ENCODE measurements around the gene OLFML2A.

The OLFML2A gene

DNA sequence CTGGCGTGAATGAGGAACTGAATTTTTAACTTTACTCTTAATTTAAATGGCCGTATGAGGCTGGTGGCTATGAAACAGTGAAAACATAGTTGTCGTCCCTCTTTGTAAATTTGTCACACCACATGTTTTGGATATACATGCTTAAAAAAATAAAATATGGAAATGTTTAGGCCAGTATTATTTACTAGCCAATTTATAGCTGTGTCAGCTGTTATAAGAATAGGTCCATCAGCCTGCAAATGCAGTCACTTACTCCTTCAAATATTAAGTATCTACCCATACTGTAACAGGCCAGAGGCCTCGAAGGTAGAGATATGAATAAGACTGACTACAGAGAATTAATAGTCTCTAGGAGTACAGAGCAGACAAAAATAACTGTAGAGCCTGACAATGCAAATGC, 35.8 kb upstream of the OLFML2A start:
- TF ChIP-seq, protein P1, sequence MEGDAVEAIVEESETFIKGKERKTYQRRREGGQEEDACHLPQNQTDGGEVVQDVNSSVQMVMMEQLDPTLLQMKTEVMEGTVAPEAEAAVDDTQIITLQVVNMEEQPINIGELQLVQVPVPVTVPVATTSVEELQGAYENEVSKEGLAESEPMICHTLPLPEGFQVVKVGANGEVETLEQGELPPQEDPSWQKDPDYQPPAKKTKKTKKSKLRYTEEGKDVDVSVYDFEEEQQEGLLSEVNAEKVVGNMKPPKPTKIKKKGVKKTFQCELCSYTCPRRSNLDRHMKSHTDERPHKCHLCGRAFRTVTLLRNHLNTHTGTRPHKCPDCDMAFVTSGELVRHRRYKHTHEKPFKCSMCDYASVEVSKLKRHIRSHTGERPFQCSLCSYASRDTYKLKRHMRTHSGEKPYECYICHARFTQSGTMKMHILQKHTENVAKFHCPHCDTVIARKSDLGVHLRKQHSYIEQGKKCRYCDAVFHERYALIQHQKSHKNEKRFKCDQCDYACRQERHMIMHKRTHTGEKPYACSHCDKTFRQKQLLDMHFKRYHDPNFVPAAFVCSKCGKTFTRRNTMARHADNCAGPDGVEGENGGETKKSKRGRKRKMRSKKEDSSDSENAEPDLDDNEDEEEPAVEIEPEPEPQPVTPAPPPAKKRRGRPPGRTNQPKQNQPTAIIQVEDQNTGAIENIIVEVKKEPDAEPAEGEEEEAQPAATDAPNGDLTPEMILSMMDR (IDR thresholded peaks at IDR 0.05; ENCODE audit: low read depth, low read length): no peak
- no peak overlapping the region for H3K4me3 ChIP-seq (replicated peaks in 1 of 2; ENCODE audit: low read depth in 2 of 2, low read length in 2 of 2)

GRCh38 chr9:124741662-124742061, 35.3 kb upstream of the OLFML2A start:
- no peak for DNase-seq (ENCODE audit: low read depth in 2 of 2)
- no peak overlapping the region for H3K4me3 ChIP-seq (replicated peaks in 1 of 2; ENCODE audit: low read depth in 2 of 2, low read length in 2 of 2)
- TF ChIP-seq, protein P1 (IDR thresholded peaks at IDR 0.05; ENCODE audit: low read depth, low read length): no peak

More for the DNA sequence above, 35.8 kb upstream of the OLFML2A start:
- no peak for DNase-seq (ENCODE audit: low read depth in 2 of 2)

GRCh38 chr9:124742940-124743339, 34.0 kb upstream of the OLFML2A start:
- no peak overlapping the region for H3K4me3 ChIP-seq (replicated peaks in 1 of 2; ENCODE audit: low read depth in 2 of 2, low read length in 2 of 2)
- DNase-seq (ENCODE audit: low read depth in 2 of 2): no peak
- TF ChIP-seq, protein P1 (IDR thresholded peaks at IDR 0.05; ENCODE audit: low read depth, low read length): no peak

DNA sequence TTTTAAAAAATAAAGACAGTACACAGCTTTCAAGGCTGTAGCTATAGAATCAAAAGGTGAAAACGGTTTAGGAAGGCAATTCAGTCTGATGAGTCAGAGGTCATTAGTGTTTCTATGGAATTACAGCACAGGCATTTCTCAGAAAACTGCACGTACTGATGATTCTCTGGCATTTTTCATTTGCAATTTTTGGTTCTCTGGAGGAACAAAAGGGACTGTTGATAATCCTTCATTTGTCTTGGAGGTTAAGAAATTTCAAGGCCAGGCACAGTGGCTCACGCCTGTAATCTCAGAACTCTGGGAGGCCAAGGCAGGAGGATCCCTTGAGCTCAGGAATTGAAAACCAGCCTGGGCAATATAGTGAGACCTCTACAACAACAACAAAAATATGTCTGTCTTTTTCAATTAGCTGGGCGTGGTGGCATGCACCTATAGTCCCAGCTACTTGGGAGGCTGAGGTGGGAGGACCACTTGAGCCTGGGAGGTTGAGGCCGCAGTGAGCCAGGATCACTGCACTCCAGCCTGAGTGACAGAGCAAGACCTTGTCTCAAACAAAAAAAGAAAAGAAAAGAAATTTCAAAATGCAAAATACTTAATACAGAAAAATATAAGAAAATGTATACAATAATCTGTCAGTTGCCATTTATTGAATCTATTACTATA, 33.1 kb upstream of the OLFML2A start:
- TF ChIP-seq, protein P1 (IDR thresholded peaks at IDR 0.05; ENCODE audit: low read depth, low read length): no peak
- H3K4me3 ChIP-seq (replicated peaks in 1 of 2; ENCODE audit: low read depth in 2 of 2, low read length in 2 of 2): no peak overlapping the region
- no peak for DNase-seq (ENCODE audit: low read depth in 2 of 2)

DNA sequence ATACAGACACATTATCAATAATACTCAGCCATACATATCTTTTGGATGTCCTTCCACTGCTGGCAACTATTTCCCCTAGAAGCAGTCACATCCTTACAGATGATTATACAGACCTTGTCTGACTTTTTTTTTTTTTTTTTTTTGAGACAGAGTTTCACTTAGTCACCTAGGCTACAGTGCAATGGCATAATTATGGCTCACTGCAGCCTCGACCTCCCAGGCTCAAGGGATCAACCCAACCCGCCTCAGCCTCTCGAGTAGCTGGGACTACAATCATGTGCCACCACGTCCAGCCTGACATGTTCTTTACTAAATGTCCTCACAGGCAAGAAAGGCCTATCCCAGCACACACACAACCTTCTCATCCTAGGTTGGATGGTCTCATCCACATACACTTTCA, 29.9 kb upstream of the OLFML2A start:
- TF ChIP-seq, protein P1 (IDR thresholded peaks at IDR 0.05; ENCODE audit: low read depth, low read length): no peak
- DNase-seq (ENCODE audit: low read depth in 2 of 2): no peak
- H3K4me3 ChIP-seq (replicated peaks in 1 of 2; ENCODE audit: low read depth in 2 of 2, low read length in 2 of 2): no peak overlapping the region

DNA sequence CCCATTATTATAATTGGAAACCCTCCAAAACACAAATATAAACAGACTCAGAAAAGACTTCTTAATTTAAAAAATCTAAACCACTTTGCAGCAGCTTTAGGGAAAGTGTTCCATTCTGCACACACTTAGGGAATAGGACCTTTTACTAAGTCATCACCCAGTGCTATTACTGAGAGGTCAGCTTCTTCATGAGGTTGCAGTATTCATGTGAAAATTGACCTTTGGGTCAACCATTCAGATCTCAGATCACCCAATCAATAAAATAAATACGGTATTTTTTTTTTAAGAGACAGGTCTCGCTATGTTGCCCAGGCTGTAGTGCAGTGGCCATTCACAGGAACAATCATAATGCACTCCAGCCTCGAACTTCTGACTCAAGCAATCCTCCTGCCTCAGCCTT, 27.6 kb upstream of the OLFML2A start:
- DNase-seq (ENCODE audit: low read depth in 2 of 2): no peak
- TF ChIP-seq, protein P1 (IDR thresholded peaks at IDR 0.05; ENCODE audit: low read depth, low read length): no peak
- no peak overlapping the region for H3K4me3 ChIP-seq (replicated peaks in 1 of 2; ENCODE audit: low read depth in 2 of 2, low read length in 2 of 2)

DNA sequence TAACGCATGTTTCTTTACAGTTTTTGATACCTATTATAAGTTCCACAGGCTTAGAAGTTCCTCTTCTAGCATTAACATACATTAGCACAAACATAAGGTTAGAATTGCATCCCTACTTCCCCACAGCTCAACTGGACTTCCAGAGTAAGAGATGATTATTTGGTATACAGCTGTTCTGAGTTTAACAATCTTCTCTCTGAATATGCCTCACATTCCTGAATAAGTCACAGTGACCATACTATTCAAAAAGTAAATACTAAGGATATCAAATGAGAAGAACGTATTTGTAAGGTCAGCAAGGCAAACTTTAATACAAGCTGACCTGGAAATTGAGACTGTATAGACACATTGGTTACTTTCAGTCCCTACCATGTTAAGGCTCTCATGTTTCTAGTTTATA, 27.2 kb upstream of the OLFML2A start:
- no peak overlapping the region for H3K4me3 ChIP-seq (replicated peaks in 1 of 2; ENCODE audit: low read depth in 2 of 2, low read length in 2 of 2)
- DNase-seq (ENCODE audit: low read depth in 2 of 2): no peak
- TF ChIP-seq, protein P1 (IDR thresholded peaks at IDR 0.05; ENCODE audit: low read depth, low read length): no peak

Data from cardiac fibroblast (primary cell).